HCT116 (cell line): Measurements from ENCODE around the gene MCF2L. TPM values are rescaled to one million over a fixed set of nuclear protein-coding genes. Genes with fewer than 3 reads are reported as not detected.

Experiments
- ATAC-seq: fragments of 200-7000 bp; cut with Tn5 transposase; 2 replicates; pipeline ENCODE4 v1.9.1; 2020; ENCODE audit warnings: mild to moderate bottlenecking, moderate library complexity
- BruUV-seq: library from RNA; stranded (reverse); fragments of 400-500 nt; replicated peaks from 2 replicates; lab custom pipeline; 2021; lab: Mats Ljungman, UMichigan
- CTCF ChIA-PET: fragments of 300-600 bp; sonication (Branson Sonifier 250); formaldehyde crosslinking; loops from one replicate; lab custom pipeline; 2021; ENCODE audit warnings: antibody characterized with exemption; lab: Charles Lee
- POLR2A ChIA-PET: fragments of 300-600, 350-600 bp; sonication (Branson Sonifier 250); formaldehyde crosslinking; loops from one replicate; lab custom pipeline; 2021; ENCODE audit warnings: antibody characterized with exemption; lab: Charles Lee
- RAD21 ChIA-PET, 2 experiments: fragments of 300-600 bp; sonication (Branson Sonifier 250); formaldehyde crosslinking; loops; one replicate each; lab custom pipeline; 2023; ENCODE audit warnings: low total read pairs in 2 of 2; ENCODE audit not compliant: uncharacterized antibody in 2 of 2, unreplicated experiment in 2 of 2, low non-redundant PET in 1 of 2; lab: Charles Lee
- DNase-seq: peaks from one replicate; pipeline ENCODE4 v3.0.0-alpha.2; 2010; ENCODE audit warnings: low read depth, low spot score
- H2AFZ ChIP-seq: fragments of 200-600 bp; shearing (Covaris generic), sonication (generic); 2 replicates; pipeline ENCODE4 v1.6.1; 2017; ENCODE audit warnings: low read depth, mixed run types, mixed read lengths, antibody characterized with exemption, low read length; ENCODE audit not compliant: poor library complexity, severe bottlenecking
- H3K27ac ChIP-seq: 2 replicates; pipeline ENCODE4 v1.5.1; 2012; ENCODE audit warnings: low read depth, low read length
- H3K27me3 ChIP-seq: fragments of 200-600 bp; sonication (generic); 2 replicates; pipeline ENCODE4 v1.6.1; 2016; ENCODE audit warnings: mixed run types, low read length, mixed read lengths; ENCODE audit not compliant: insufficient read depth
- H3K36me3 ChIP-seq, 2 experiments: fragments of 200-500 bp in 1 of 2; fragments of 200-600 bp in 1 of 2; sonication (Bioruptor generic) in 1 of 2; sonication (generic) in 1 of 2; 2 replicates each; pipeline versions ENCODE4 v1.5.1 to v1.6.1; 2014 to 2016; ENCODE audit warnings: low read length in 2 of 2, inconsistent platforms in 1 of 2, mixed read lengths in 1 of 2, mixed run types in 1 of 2; ENCODE audit not compliant: insufficient read depth in 2 of 2, control insufficient read depth in 1 of 2
- H3K4me1 ChIP-seq, 2 experiments: fragments of 200-600 bp in 1 of 2; sonication (generic) in 1 of 2; 2 replicates each; pipeline versions ENCODE4 v1.5.1 to v1.6.1; 2012 to 2017; ENCODE audit warnings: low read length in 2 of 2, inconsistent platforms in 1 of 2, mild to moderate bottlenecking in 1 of 2, mixed read lengths in 1 of 2, mixed run types in 1 of 2, moderate library complexity in 1 of 2; ENCODE audit not compliant: insufficient read depth in 2 of 2, control insufficient read depth in 1 of 2
- H3K4me2 ChIP-seq: fragments of 200-600 bp; sonication (generic); 2 replicates; pipeline ENCODE4 v1.6.1; 2017; ENCODE audit warnings: mixed run types, low read length, mixed read lengths
- H3K4me3 ChIP-seq, 2 experiments: fragments of 200-600 bp in 1 of 2; sonication (generic) in 1 of 2; replicated peaks in 1 of 2; 2 replicates each; pipeline ENCODE4 v1.5.1; 2011 to 2016; ENCODE audit warnings: low read length in 2 of 2, control low read depth in 1 of 2, low read depth in 1 of 2, mild to moderate bottlenecking in 1 of 2, mixed read lengths in 1 of 2, mixed run types in 1 of 2
- H3K79me2 ChIP-seq: fragments of 200-600 bp; sonication (generic); 2 replicates; pipeline ENCODE4 v1.6.1; 2017; ENCODE audit warnings: mild to moderate bottlenecking, mixed run types, low read length, moderate library complexity, mixed read lengths; ENCODE audit not compliant: insufficient read depth
- H3K9ac ChIP-seq: fragments of 200-600 bp; sonication (generic); 2 replicates; pipeline ENCODE4 v1.6.1; 2016; ENCODE audit warnings: low read length, mixed read lengths
- H3K9me2 ChIP-seq: fragments of 200-600 bp; sonication (generic), shearing (Covaris generic); 2 replicates; pipeline ENCODE4 v1.6.1; 2017; ENCODE audit warnings: mixed run types, mild to moderate bottlenecking, moderate library complexity; ENCODE audit not compliant: insufficient read depth
- H3K9me3 ChIP-seq, 2 experiments: fragments of 200-500 bp in 1 of 2; fragments of 200-600 bp in 1 of 2; sonication (Bioruptor generic) in 1 of 2; sonication (generic) in 1 of 2; 2 replicates each; pipeline ENCODE4 v1.6.1; 2014 to 2017; ENCODE audit warnings: low read length in 2 of 2, mixed read lengths in 2 of 2, inconsistent platforms in 1 of 2, low read depth in 1 of 2, mild to moderate bottlenecking in 1 of 2, mixed run types in 1 of 2, moderate library complexity in 1 of 2; ENCODE audit not compliant: control insufficient read depth in 1 of 2, insufficient read depth in 1 of 2
- H4K20me1 ChIP-seq: fragments of 200-600 bp; sonication (generic), shearing (Covaris generic); 2 replicates; pipeline ENCODE4 v1.6.1; 2017; ENCODE audit warnings: mixed run types, mild to moderate bottlenecking, moderate library complexity; ENCODE audit not compliant: insufficient read depth
- CBX3 ChIP-seq: IDR thresholded peaks from 2 replicates; pipeline ENCODE4 v1.6.1; 2012; ENCODE audit warnings: low read depth
- FOSL1 ChIP-seq: IDR thresholded peaks from 2 replicates; pipeline ENCODE4 v1.6.1; 2012; ENCODE audit warnings: low read depth
- JUND ChIP-seq: IDR thresholded peaks from 2 replicates; pipeline ENCODE4 v1.6.1; 2012
- POLR2AphosphoS5 ChIP-seq: IDR thresholded peaks from 2 replicates; pipeline ENCODE4 v1.6.1; 2011; ENCODE audit warnings: mild to moderate bottlenecking, low read depth, low read length, moderate library complexity
- SIN3A ChIP-seq: IDR thresholded peaks from 2 replicates; pipeline ENCODE4 v1.6.1; 2012; ENCODE audit warnings: low read depth
- SP1 ChIP-seq: IDR thresholded peaks from 2 replicates; pipeline ENCODE4 v1.6.1; 2012; ENCODE audit warnings: low read depth
- SRF ChIP-seq: IDR thresholded peaks from 2 replicates; pipeline ENCODE4 v1.6.1; 2012; ENCODE audit warnings: low read depth
- TCF7L2 ChIP-seq: IDR thresholded peaks from 2 replicates; pipeline ENCODE4 v1.7.0; 2011; ENCODE audit warnings: borderline replicate concordance, inconsistent platforms; ENCODE audit not compliant: insufficient read depth, insufficient read length; ENCODE audit errors: extremely low read depth
- intact Hi-C: fragments of 100-400 bp; cut with micrococcal nuclease; formaldehyde crosslinking; loops from 2 replicates; pipeline ENCODE4 v1.10.0; 2022
- total RNA-seq: library from RNA; stranded (reverse); gene quantifications from one replicate; pipeline ENCODE4 v1.2.1, GENCODE V29; 2021; ENCODE audit not compliant: unreplicated experiment
- TF ChIP-seq, protein P1 (sequence below): IDR thresholded peaks from 2 replicates; pipeline ENCODE4 v1.6.1; 2011; ENCODE audit warnings: mild to moderate bottlenecking, low read length, moderate library complexity; ENCODE audit not compliant: insufficient replicate concordance; ENCODE audit errors: extremely low read depth
- TF ChIP-seq, protein P2 (sequence below): IDR thresholded peaks from 2 replicates; pipeline ENCODE4 v1.6.1; 2012

The MCF2L gene
- total RNA-seq, 1 experiment from 2014 or later: 19.3 TPM

DNA sequence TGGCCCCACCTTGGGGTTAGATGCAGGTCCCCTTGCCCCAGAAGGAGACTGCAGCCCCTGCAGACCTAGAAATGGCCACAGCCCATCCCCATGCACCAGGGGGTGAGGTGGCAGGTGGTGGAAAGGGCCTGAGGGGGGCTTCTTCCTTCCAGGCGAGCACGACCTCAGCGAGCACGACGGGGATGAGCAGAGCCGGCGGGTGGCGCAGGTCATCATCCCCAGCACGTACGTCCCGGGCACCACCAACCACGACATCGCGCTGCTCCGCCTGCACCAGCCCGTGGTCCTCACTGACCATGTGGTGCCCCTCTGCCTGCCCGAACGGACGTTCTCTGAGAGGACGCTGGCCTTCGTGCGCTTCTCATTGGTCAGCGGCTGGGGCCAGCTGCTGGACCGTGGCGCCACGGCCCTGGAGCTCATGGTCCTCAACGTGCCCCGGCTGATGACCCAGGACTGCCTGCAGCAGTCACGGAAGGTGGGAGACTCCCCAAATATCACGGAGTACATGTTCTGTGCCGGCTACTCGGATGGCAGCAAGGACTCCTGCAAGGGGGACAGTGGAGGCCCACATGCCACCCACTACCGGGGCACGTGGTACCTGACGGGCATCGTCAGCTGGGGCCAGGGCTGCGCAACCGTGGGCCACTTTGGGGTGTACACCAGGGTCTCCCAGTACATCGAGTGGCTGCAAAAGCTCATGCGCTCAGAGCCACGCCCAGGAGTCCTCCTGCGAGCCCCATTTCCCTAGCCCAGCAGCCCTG lies 149.4 kb downstream of the MCF2L start:
- BruUV-seq: no TSS peak
- no peak overlapping the region for H3K4me3 ChIP-seq
- no peaks in the 10 kb centered on the region for H3K36me3 ChIP-seq
- H2AFZ ChIP-seq: no peak overlapping the region
- no peaks in the 10 kb centered on the region for H3K9me2 ChIP-seq
- ChIA-PET POLR2A (no interaction called here), RAD21 (no interaction called here), CTCF (no interaction called here)
- H3K27me3 ChIP-seq: 0 out of 2 replicates have a peak, but pooled peaks cover 4% of the 10 kb centered on the region
- H3K9ac ChIP-seq: no peak overlapping the region
- no peaks in the 10 kb centered on the region for H4K20me1 ChIP-seq
- no peaks in the 10 kb centered on the region for H3K9me3 ChIP-seq
- ATAC-seq (no peak), DNase-seq (no peak)
- no peaks in the 10 kb centered on the region for H3K79me2 ChIP-seq
- intact Hi-C loops: no loop called here
- peaks cover 4 to 21% of the 10 kb centered on the region in 2 experiments; a peak in 3 of 4 replicates for H3K4me1 ChIP-seq
- no peak overlapping the region for H3K4me2 ChIP-seq
- TF ChIP-seq TCF7L2 (no peak), POLR2AphosphoS5 (no peak), FOSL1 (no peak), JUND (no peak), SRF (no peak), CBX3 (no peak), SP1 (no peak), SIN3A (no peak)
- TF ChIP-seq, protein P1, sequence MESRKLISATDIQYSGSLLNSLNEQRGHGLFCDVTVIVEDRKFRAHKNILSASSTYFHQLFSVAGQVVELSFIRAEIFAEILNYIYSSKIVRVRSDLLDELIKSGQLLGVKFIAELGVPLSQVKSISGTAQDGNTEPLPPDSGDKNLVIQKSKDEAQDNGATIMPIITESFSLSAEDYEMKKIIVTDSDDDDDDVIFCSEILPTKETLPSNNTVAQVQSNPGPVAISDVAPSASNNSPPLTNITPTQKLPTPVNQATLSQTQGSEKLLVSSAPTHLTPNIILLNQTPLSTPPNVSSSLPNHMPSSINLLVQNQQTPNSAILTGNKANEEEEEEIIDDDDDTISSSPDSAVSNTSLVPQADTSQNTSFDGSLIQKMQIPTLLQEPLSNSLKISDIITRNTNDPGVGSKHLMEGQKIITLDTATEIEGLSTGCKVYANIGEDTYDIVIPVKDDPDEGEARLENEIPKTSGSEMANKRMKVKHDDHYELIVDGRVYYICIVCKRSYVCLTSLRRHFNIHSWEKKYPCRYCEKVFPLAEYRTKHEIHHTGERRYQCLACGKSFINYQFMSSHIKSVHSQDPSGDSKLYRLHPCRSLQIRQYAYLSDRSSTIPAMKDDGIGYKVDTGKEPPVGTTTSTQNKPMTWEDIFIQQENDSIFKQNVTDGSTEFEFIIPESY: no peak
- TF ChIP-seq, protein P2, sequence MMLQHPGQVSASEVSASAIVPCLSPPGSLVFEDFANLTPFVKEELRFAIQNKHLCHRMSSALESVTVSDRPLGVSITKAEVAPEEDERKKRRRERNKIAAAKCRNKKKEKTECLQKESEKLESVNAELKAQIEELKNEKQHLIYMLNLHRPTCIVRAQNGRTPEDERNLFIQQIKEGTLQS: no peak
- no peak overlapping the region for H3K27ac ChIP-seq
